NCI-H1694 (cell line): ENCODE data around the gene ATP13A2.
"Not testable (repeated sequence)": the region's sequence is repeated elsewhere in the genome, so short reads cannot be mapped to it uniquely, and the experiment has no call there.

Source experiments
- DNase-seq: peaks from one replicate; lab custom pipeline; 2025; lab: John Stamatoyannopoulos, UW

The ATP13A2 gene

DNA sequence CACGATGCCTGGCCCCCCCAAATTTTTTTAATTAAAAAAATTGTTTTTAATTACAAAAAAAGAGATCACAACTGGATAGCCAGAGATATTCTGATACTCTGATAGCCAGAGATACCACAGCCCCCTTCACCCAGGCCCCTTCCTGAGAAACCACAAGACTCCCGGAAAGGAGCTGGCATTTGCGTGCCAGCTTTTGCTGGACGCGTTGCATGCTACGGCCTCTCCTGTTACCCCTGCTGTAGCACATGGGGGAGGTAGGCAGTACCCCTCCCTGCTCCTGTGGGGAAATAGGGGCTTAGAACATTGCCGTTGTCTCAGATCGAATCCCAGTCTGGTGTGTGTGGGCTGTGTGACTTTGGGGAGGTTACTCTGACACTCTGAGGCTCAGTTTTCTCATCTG is 54.0 kb downstream of the ATP13A2 start:
- DNase-seq: no peak

DNA sequence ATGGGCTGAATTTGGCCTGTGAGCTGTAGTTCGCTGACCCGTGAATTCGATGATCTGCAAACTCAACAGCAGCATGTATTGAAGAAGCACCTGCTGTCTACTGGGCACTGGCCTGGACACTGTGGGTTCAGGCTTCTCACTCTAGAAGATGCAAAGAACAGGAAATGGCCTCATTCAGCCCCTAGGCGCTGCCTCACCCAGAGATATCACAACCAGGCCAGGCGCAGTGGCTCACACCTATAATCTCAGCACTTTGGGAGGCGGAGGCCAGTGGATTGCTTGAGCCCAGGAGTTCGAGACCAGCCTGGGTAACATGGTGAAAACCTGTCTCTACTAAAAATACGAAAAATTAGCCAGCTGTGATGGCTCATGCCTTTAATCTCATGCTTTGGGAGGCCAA is 55.0 kb downstream of the ATP13A2 start:
- no peak for DNase-seq

DNA sequence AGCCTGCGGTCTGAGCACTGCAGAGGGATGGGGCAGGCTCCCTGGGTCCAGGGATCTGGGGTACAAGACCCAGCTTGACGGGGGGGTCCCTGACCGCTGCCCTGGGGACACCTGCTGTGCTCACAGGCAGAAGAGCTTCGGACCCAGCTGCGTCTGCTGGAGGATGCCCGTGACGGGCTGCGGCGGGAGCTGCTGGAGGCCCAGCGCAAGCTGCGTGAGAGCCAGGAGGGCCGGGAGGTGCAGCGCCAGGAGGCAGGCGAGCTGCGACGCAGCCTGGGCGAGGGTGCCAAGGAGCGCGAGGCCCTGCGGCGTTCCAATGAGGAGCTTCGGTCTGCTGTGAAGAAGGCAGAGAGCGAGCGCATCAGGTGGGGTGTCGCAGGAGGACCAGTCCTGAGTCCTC is 56.5 kb downstream of the ATP13A2 start:
- DNase-seq: no peak

- DNase-seq: no peak
These were observed 57.1 kb downstream of the ATP13A2 start for GRCh38 chr1:16954579-16954978.

- not testable (repeated sequence) for DNase-seq
These were observed 59.4 kb downstream of the ATP13A2 start for GRCh38 chr1:16952376-16952775.

DNA sequence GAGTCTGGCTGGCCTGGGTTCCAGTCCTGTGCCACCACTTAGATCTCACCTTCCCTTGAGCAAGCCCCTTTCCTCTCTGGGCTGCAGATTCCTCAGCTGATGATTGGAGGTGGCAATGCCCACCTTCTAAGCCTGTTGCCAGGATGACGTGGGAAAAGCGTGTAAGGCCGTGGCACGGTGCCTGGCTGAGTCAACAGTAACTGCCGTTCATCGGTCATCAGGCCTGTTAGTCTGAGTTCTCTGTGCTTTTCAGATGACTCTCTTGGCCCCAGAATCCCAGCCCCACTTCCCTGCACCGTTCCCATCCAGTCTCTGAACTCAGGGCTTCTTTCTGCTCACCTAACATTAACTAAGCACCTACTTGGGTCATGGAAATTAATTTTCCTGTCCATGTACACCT is 62.7 kb downstream of the ATP13A2 start:
- not testable (repeated sequence) for DNase-seq

GRCh38 chr1:16948282-16948891 is 63.3 kb downstream of the ATP13A2 start:
- DNase-seq: not testable (repeated sequence)

DNA sequence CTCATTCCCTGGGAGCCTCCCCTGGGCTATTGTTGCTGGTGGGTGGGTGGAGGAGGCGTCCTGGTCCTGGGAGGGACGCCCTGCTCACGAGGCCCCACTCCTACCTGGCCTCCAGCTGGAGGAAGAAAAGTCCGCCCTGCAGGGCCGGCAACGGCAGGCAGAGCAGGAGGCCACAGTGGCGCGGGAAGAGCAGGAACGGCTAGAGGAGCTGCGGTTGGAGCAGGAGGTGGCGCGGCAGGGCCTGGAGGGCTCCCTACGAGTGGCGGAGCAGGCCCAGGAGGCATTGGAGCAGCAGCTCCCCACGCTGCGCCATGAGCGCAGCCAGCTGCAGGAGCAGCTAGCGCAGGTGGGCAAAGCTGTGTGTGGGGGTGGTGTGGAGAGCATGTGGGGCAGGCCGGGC is 65.1 kb downstream of the ATP13A2 start:
- no peak for DNase-seq

DNA sequence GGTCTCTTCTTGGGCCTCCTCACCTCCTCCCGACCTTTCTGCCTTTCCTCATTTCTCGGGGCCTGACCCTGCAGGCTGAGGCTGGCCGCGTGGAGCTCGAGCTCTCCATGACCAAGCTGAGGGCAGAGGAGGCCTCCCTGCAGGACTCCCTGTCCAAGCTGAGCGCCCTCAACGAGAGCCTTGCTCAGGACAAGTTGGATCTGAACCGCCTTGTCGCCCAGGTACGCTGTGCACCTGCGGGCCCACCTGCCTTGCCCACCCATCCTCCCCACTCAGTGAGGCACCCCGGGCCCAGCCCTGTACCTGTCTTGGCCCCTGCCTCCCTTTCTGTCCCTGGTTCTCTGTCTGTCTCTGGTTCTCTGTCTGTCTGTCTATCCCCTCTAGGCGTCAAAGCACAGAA is 65.5 kb downstream of the ATP13A2 start:
- not testable (repeated sequence) for DNase-seq

DNA sequence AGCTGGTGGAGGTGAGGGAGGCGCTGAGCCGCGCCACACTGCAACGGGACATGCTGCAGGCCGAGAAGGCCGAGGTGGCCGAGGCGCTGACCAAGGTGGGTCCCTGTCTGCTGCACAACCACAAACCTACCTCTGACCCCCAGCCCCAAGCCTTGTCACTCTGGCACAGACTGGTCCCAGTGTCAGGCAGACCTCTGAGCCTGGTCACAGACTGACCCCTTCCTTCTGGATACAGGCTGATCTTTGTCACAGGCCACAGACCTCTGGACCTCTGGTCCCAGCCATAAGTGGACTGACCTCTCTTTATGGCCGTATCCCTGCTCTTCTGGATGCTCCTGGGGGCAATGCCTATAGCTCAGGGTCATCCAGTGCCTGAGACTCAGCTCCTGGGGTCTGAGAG is 66.2 kb downstream of the ATP13A2 start:
- not testable (repeated sequence) for DNase-seq

DNA sequence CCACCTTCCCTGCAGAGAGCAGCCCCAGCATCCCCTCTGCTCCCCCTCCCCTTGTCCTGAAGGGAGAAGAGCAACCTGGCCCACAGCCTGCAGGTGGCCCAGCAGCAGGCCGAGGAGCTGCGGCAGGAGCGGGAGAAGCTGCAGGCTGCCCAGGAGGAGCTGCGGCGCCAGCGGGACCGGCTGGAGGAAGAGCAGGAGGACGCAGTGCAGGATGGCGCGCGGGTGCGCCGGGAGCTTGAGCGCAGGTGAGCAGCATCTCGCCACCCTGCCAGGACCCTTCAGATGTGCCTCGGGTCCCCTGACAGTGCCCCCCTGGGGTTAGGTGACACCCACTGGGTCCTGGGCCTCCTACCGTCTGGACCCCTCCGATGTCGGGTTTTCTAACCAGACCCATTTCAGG is 67.7 kb downstream of the ATP13A2 start:
- no peak for DNase-seq

GRCh38 chr1:16939386-16940180 is 72.1 kb downstream of the ATP13A2 start:
- DNase-seq: not testable (repeated sequence)

DNA sequence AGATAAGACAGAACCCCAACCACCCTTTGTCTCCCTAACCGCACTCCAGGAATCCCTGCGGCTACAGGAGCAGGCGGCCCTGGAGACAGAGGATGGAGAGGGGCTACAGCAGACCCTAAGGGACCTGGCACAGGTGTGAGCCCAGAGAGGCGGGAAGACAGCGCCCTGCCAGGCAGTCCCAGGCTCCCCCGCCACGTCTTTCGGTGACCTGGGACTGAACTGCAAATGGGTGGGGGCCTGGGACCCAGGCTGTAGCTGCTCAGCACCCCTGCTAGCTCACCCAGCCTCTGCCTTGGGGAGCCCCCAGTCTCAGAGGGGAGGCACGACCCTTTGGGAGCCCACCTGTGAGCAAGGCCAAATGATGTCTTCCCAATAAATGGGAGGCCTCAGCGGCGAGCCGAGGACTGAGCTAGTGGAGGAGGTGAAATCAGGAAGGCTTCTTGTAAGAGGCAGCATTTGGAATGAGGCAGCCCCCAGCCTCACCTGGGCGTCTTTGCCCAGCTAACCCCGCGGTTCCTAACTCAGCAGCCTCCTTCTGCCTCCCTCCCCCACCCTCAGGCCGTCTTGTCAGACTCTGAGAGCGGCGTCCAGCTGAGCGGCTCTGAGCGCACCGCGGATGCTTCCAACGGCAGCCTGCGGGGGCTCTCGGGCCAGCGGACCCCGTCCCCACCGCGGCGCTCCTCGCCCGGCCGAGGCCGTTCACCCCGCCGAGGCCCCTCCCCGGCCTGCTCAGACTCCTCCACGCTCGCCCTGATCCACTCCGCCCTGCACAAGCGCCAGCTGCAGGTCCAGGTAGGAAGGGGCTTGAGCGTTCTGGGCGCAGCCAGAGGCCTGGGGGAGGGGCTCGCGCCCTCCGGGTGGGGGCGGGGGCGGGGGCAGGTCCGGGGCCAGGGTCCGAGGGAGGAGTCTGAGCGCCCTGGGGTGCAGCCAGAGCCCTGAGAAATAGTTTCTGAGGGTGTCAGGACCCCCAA is 73.1 kb downstream of the ATP13A2 start:
- DNase-seq: no peak

DNA sequence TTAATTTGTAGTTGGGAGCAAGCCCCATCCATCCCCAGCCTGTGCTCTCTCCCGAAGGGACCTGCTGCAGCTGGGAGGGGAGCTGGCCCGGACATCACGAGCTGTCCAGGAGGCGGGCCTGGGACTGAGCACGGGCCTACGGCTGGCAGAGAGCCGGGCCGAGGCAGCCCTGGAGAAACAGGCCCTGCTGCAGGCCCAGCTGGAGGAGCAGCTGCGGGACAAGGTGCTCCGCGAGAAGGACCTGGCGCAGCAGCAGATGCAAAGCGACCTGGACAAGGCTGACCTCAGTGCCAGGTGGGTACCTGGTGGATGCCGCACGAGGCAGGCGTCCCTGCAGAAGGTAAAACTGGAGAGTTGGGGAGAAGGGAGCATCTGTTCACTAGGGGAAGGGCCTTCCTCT is 75.1 kb downstream of the ATP13A2 start:
- DNase-seq: not testable (repeated sequence)
